ENCODE data around the gene GLIPR2. TPM values are rescaled to one million over a fixed set of nuclear protein-coding genes. Genes with fewer than 3 reads are reported as not detected.

Gene GLIPR2
- polyA plus RNA-seq, 1 of the 3 experiments (the other 2 are of a cell fraction): 38.3 TPM

GRCh38 chr9:36102742-36103495 is 33.6 kb upstream of the GLIPR2 start (continued):
- TF ChIP-seq PBX3 (IDR thresholded peaks at IDR 0.05): peak; percentile 65

- H3F3A ChIP-seq (replicated peaks; ENCODE audit: insufficient read depth): peaks cover 22% of the 10 kb centered on the region
- ChIA-PET CTCF (interaction anchor here (1.0 to 4.8 kb wide), 4 partner anchors 9 to 154 kb away, joined by 3 to 27 read pairs (median 3); no protein-coding TSS in a partner anchor), POLR2A (no interaction called here)
- peaks cover 22 to 52% of the 10 kb centered on the region in 2 experiments for H3K36me3 ChIP-seq (replicated peaks in 1 of 2; ENCODE audit: control insufficient read depth in 1 of 2, insufficient read depth in 2 of 2, low read length in 1 of 2)
- H3K27ac ChIP-seq (ENCODE audit: low read depth in 2 of 2, low read length in 1 of 2): no peak overlapping the region
- no peaks in the 10 kb centered on the region for H3K9me3 ChIP-seq
- TF ChIP-seq MXI1 (IDR thresholded peaks at IDR 0.05; ENCODE audit: low read depth, low read length): no peak
- TF ChIP-seq FOXJ3 (CRISPR knock-in tag; IDR thresholded peaks at IDR 0.05): no peak
- TF ChIP-seq MAX (IDR thresholded peaks at IDR 0.05; ENCODE audit: low read depth): no peak
- no peak for TF ChIP-seq NFIC (IDR thresholded peaks at IDR 0.05; ENCODE audit: borderline replicate concordance)
- no peak for TF ChIP-seq IRF3 (IDR thresholded peaks at IDR 0.05; ENCODE audit: low read depth, low read length)
- no peak for TF ChIP-seq EP300 (IDR thresholded peaks at IDR 0.05; ENCODE audit: borderline replicate concordance in 1 of 2, low read depth in 1 of 2, low read length in 1 of 2)
- TF ChIP-seq REST (IDR thresholded peaks at IDR 0.05; ENCODE audit: low read depth, low read length): no peak
- H3K9ac ChIP-seq: no peak overlapping the region
- 81% methylated on average over 2 of the region's 2 CpGs for WGBS (ENCODE audit: low lambda C conversion rate)
- H2AFZ ChIP-seq (ENCODE audit: low read depth): no peak overlapping the region
- no peaks in the 10 kb centered on the region for H4K20me1 ChIP-seq (ENCODE audit: insufficient read depth)
- H3K79me2 ChIP-seq (ENCODE audit: insufficient read depth): no peaks in the 10 kb centered on the region
- H3K9me2 ChIP-seq: no peaks in the 10 kb centered on the region
- H3K4me1 ChIP-seq (ENCODE audit: control insufficient read depth in 1 of 2, insufficient read depth in 2 of 2, low read depth in 1 of 2, low read length in 1 of 2): peaks cover 5 to 7% of the 10 kb centered on the region in 2 experiments; a peak in 3 of 4 replicates
- H3K27me3 ChIP-seq (ENCODE audit: insufficient read depth): no peaks in the 10 kb centered on the region
- H3K4me3 ChIP-seq (ENCODE audit: low read depth in 2 of 2, low read length in 1 of 2): no peak overlapping the region
- DNase-seq: no peak
- no peak overlapping the region for H3K4me2 ChIP-seq
These were observed 27.5 kb upstream of the GLIPR2 start for GRCh38 chr9:36109071-36109470.

All from SK-N-SH (cell line).